Activated CD4-positive, alpha-beta T cell treated with anti-CD3 and anti-CD28 coated beads, Interleukin-2, amount 50 U/mL, for 24 hours (primary cell): Measurements from ENCODE around the gene CENPO.

ENCODE experiments used
- DNase-seq, 2 donors: peaks; one replicate each; pipeline ENCODE4 v3.0.0-alpha.2; 2020; ENCODE audit warnings: low read depth in 1 of 2, low spot score in 1 of 2

CENPO gene

GRCh38 chr2:24837996-24838513 lies 44.8 kb downstream of the CENPO start:
- DNase-seq = no peak

- DNase-seq = no peak
Measured at GRCh38 chr2:24838541-24838940, 45.3 kb downstream of the CENPO start.

GRCh38 chr2:24839729-24840128 lies 46.5 kb downstream of the CENPO start:
- no peak for DNase-seq

GRCh38 chr2:24840164-24840869 lies 47.1 kb downstream of the CENPO start:
- DNase-seq = no peak

GRCh38 chr2:24840962-24841945 lies 48.0 kb downstream of the CENPO start:
- no peak for DNase-seq

- no peak for DNase-seq
Measured at GRCh38 chr2:24842081-24843050, 49.1 kb downstream of the CENPO start.

GRCh38 chr2:24843330-24843860 lies 50.2 kb downstream of the CENPO start:
- DNase-seq = no peak

- no peak for DNase-seq
Measured at GRCh38 chr2:24844023-24844685, 50.9 kb downstream of the CENPO start.

- no peak for DNase-seq
Measured at GRCh38 chr2:24845691-24846090, 52.5 kb downstream of the CENPO start.

GRCh38 chr2:24850944-24851343 lies 57.7 kb downstream of the CENPO start:
- no peak for DNase-seq

- DNase-seq = no peak
Measured at GRCh38 chr2:24852026-24852425, 58.8 kb downstream of the CENPO start.

- no peak for DNase-seq
Measured at GRCh38 chr2:24852431-24853020, 59.3 kb downstream of the CENPO start.

- DNase-seq = no peak
Measured at GRCh38 chr2:24853046-24853445, 59.8 kb downstream of the CENPO start.

- no peak for DNase-seq
Measured at GRCh38 chr2:24853996-24854395, 60.8 kb downstream of the CENPO start.

GRCh38 chr2:24855022-24855622 lies 61.9 kb downstream of the CENPO start:
- DNase-seq = no peak

GRCh38 chr2:24855726-24856125 lies 62.5 kb downstream of the CENPO start:
- no peak for DNase-seq

- DNase-seq = no peak
Measured at GRCh38 chr2:24856791-24857211, 63.6 kb downstream of the CENPO start.

- no peak for DNase-seq
Measured at GRCh38 chr2:24857746-24858145, 64.5 kb downstream of the CENPO start.

GRCh38 chr2:24858996-24859395 lies 65.8 kb downstream of the CENPO start:
- no peak for DNase-seq
